HepG2 (cell line): Measurements from ENCODE around the gene MTA1. TPM values are rescaled to one million over a fixed set of nuclear protein-coding genes. Genes with fewer than 3 reads are reported as not detected.

Source experiments
- ATAC-seq: fragments of 200-7000 bp; cut with Tn5 transposase; 3 replicates; pipeline ENCODE4 v1.9.1; 2020; ENCODE audit warnings: mild to moderate bottlenecking, moderate library complexity
- BruUV-seq: library from RNA; stranded (reverse); fragments of 400-500 nt; replicated peaks from 2 replicates; lab custom pipeline; 2021; lab: Mats Ljungman, UMichigan
- CTCF ChIA-PET: fragments of 300-600 bp; formaldehyde crosslinking; extraction: SDS; loops from one replicate; lab custom pipeline; 2021; ENCODE audit warnings: low total read pairs, inconsistent platforms, low intra/inter-chr PET ratio; lab: Yijun Ruan, JAX
- POLR2A ChIA-PET: fragments of 350-600 bp; sonication (Branson Sonifier 250); formaldehyde crosslinking; loops from one replicate; lab custom pipeline; 2020; ENCODE audit warnings: antibody characterized with exemption, inconsistent platforms; lab: Yijun Ruan, JAX
- DNase-seq: peaks from one replicate; pipeline ENCODE4 v3.0.0-alpha.2; 2015; ENCODE audit warnings: low spot score
- FAIRE-seq: peaks from 3 replicates; lab custom pipeline; 2011; peaks lifted over from hg19 to GRCh38; lab: Jason Lieb, UNC
- H2AFZ ChIP-seq: one replicate; pipeline ENCODE4 v1.6.1; 2011; ENCODE audit warnings: low read length, inconsistent platforms
- H3K27ac ChIP-seq: fragments of 300-600 bp; 3 replicates; pipeline ENCODE4 v1.8.0; 2011; ENCODE audit warnings: mixed run types, mild to moderate bottlenecking, mixed read lengths, low read length, inconsistent platforms; ENCODE audit not compliant: insufficient read depth; ENCODE audit errors: extremely low read length
- H3K27me3 ChIP-seq, 2 experiments: fragments of 200-600 bp in 1 of 2; 2 replicates in 1 of 2; 3 replicates in 1 of 2; pipeline versions ENCODE4 v1.6.0 to v1.8.0; 2011; ENCODE audit warnings: low read length in 2 of 2, mild to moderate bottlenecking in 2 of 2, moderate library complexity in 2 of 2, inconsistent platforms in 1 of 2; ENCODE audit not compliant: insufficient read depth in 2 of 2, control insufficient read depth in 1 of 2
- H3K36me3 ChIP-seq, 2 experiments: fragments of 200-600 bp in 1 of 2; replicated peaks in 1 of 2; 2 replicates in 1 of 2; 3 replicates in 1 of 2; pipeline versions ENCODE4 v1.5.1 to v1.8.0; 2011; ENCODE audit warnings: low read length in 2 of 2, inconsistent platforms in 1 of 2; ENCODE audit not compliant: insufficient read depth in 2 of 2, control insufficient read depth in 1 of 2
- H3K4me1 ChIP-seq: 2 replicates; pipeline ENCODE4 v1.5.1; 2012; ENCODE audit warnings: low read length, inconsistent platforms; ENCODE audit not compliant: insufficient read depth
- H3K4me2 ChIP-seq: 2 replicates; pipeline ENCODE4 v1.6.0; 2011; ENCODE audit warnings: low read depth, low read length, inconsistent platforms
- H3K4me3 ChIP-seq, 3 experiments: fragments of 200-600 bp in 1 of 3; sonication (generic), shearing (Covaris generic) in 1 of 3; replicated peaks in 1 of 3; 2 replicates each; pipeline ENCODE4 v1.5.1; 2011 to 2016; ENCODE audit warnings: low read length in 3 of 3, inconsistent platforms in 2 of 3, low read depth in 2 of 3, mild to moderate bottlenecking in 2 of 3, control low read depth in 1 of 3, mixed read lengths in 1 of 3; ENCODE audit not compliant: insufficient read depth in 1 of 3
- H3K79me2 ChIP-seq: one replicate; pipeline ENCODE4 v1.6.1; 2011; ENCODE audit warnings: low read length, inconsistent platforms; ENCODE audit not compliant: insufficient read depth
- H3K9ac ChIP-seq: 2 replicates; pipeline ENCODE4 v1.6.0; 2011; ENCODE audit warnings: mild to moderate bottlenecking, low read depth, low read length, inconsistent platforms; ENCODE audit not compliant: insufficient read depth
- H3K9me3 ChIP-seq: 2 replicates; pipeline ENCODE4 v1.5.1; 2012; ENCODE audit warnings: mild to moderate bottlenecking, low read length
- H4K20me1 ChIP-seq: 2 replicates; pipeline ENCODE4 v1.6.0; 2011; ENCODE audit warnings: inconsistent platforms, mild to moderate bottlenecking, low read length, moderate library complexity; ENCODE audit not compliant: insufficient read depth
- ETV5 ChIP-seq: IDR thresholded peaks from 2 replicates; pipeline ENCODE4 v1.6.1; 2018; ENCODE audit warnings: missing biosample characterization, missing genetic modification reagents, inconsistent platforms, borderline replicate concordance
- RAD51 ChIP-seq: fragments of 450-650 bp; IDR thresholded peaks from 2 replicates; pipeline ENCODE4 v1.6.1; 2016; ENCODE audit warnings: borderline replicate concordance
- SMC3 ChIP-seq: IDR thresholded peaks from 2 replicates; pipeline ENCODE4 v1.6.1; 2011; ENCODE audit warnings: low read length, improper control_type of control experiment
- ZKSCAN1 ChIP-seq: fragments of 150-350 bp; IDR thresholded peaks from 2 replicates; pipeline ENCODE4 v1.6.1; 2014; ENCODE audit warnings: low read length
- ZMYM4 ChIP-seq: sonication (generic); formaldehyde crosslinking; IDR thresholded peaks from 2 replicates; pipeline ENCODE4 v1.8.1; 2023; ENCODE audit warnings: mild to moderate bottlenecking, missing genetic modification reagents
- ZNF619 ChIP-seq: sonication (generic); formaldehyde crosslinking; IDR thresholded peaks from 2 replicates; pipeline ENCODE4 v1.4.0; 2020; ENCODE audit warnings: mild to moderate bottlenecking, missing genetic modification reagents
- ZNF761 ChIP-seq: sonication (generic); formaldehyde crosslinking; conservative IDR thresholded peaks from 2 replicates; pipeline ENCODE4 v1.4.0; 2020; ENCODE audit warnings: mild to moderate bottlenecking, missing genetic modification reagents
- WGBS: methylation state at CpG from one replicate; pipeline ENCODE4 v1.1.6; 2017; ENCODE audit warnings: low lambda C conversion rate; 5-methylcytosine and 5-hydroxymethylcytosine counted together
- in situ Hi-C: cut with HindIII; loops from 2 replicates; pipeline ENCODE4 v1.10.0; 2017; ENCODE audit warnings: low pct_unique_long_range_greater_than_20kb; ENCODE audit not compliant: extremely low pct_ligation_motif_present
- intact Hi-C: fragments of 100-400 bp; cut with micrococcal nuclease; formaldehyde crosslinking; loops from one replicate; pipeline ENCODE4 v1.10.0; 2022; ENCODE audit not compliant: unreplicated experiment
- polyA plus RNA-seq, 8 experiments: library from polyadenylated mRNA; depleted of rRNA in 3 of 8; stranded (reverse) in 7 of 8; unstranded in 1 of 8; fragments of >200 nt; fragmentation: Illumina TruSeq in 4 of 8; extraction: Trizol in 4 of 8; gene quantifications; 2 replicates each; pipeline versions ENCODE4 v1.2.1 to v1.2.3, GENCODE V29; 2011 to 2016; ENCODE audit warnings: low read depth in 4 of 8, missing spikeins in 1 of 8, mixed read lengths in 1 of 8; ENCODE audit not compliant: insufficient read depth in 1 of 8
- total RNA-seq, 5 experiments: library from RNA; depleted of rRNA; stranded (reverse); fragments of >200 nt; fragmentation: Illumina TruSeq; extraction: Trizol; gene quantifications; 2 replicates each; pipeline ENCODE4 v1.2.3, GENCODE V29; 2016; ENCODE audit warnings: low read depth in 1 of 5
- TF ChIP-seq, protein P1 (sequence below): sonication (generic); formaldehyde crosslinking; IDR thresholded peaks from 2 replicates; pipeline ENCODE4 v1.5.0; 2020; ENCODE audit warnings: missing genetic modification reagents, mild to moderate bottlenecking, borderline replicate concordance

The MTA1 gene
- total and polyA plus RNA-seq, 2 of the 13 experiments (the other 11 are each of a cell fraction or from before 2014, with no cell fraction given), result 35.2 to 85.8 TPM

DNA sequence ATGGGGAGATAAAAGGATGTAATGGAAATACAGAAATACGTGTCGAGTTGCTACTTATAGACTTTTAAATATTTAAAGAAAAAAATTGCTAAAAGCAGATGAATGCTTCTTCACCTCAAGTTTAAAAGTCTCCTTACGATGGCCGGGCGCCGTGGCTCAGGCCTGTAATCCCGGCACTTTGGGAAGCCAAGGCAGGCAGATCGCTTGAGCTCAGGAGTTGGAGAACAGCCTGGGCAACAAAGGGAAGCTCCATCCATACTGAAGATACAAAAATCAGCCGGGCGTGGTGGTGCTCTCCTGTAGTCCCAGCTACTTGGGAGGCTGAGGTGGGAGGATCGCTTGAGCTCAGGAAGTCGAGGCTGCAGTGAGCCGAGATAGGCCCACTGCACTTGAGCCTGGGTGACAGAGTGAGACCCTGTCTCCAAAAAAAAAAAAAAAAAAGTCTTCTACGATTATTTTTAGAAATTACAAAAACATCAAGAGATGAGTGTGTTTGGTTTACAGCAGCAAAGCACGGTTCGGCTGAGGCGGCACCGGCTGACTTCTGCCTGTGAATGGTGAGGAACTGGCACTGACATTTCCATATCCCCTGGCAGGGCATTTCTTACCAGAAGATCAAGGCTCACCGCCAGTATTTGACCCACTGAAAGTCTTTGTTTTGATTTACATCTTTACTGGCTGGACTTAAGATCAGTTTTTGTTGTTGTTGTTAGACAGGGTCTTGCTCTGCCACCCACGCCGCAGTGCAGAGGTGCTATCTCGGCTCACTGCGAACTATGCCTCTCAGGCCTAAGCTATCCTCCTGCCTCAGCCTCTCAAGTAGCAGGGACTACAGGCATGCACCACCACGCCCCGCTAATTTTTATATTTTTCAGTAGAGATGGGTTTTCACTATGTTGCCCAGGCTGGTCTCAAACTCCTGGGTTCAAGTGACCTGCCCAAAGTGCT lies 3.9 kb upstream of the MTA1 start:
- Histone ChIP-seq H3K36me3 (no peaks in the 10 kb centered on the region), H3K27ac (no peak overlapping the region), H3K9ac (peak overlapping the region; percentile 63; the same call in 1 of the 2 replicates), H3K4me2 (peak overlapping the region; percentile 72), H4K20me1 (no peaks in the 10 kb centered on the region), H3K9me3 (no peaks in the 10 kb centered on the region), H3K27me3 (peaks cover 0 to 31% of the 10 kb centered on the region in 2 experiments; a peak in 4 of 5 replicates), H3K4me1 (peaks cover 44% of the 10 kb centered on the region), H3K4me3 (peak overlapping the region in 2 of 3 experiments; percentile 57 to 67; a peak in 4 of 6 replicates), H3K79me2 (peaks cover 10% of the 10 kb centered on the region), H2AFZ (no peak overlapping the region)
- DNase-seq, result no peak
- FAIRE-seq, result no peak
- ATAC-seq, result no peak
- WGBS, result 92% methylated on average over 25 of the region's 25 CpGs
- TF ChIP-seq ZKSCAN1, result no peak
- intact Hi-C loops, result no loop called here
- BruUV-seq, result no TSS peak
- ChIA-PET CTCF (no interaction called here), POLR2A (no interaction called here)
- in situ Hi-C loops, result no loop called here

DNA sequence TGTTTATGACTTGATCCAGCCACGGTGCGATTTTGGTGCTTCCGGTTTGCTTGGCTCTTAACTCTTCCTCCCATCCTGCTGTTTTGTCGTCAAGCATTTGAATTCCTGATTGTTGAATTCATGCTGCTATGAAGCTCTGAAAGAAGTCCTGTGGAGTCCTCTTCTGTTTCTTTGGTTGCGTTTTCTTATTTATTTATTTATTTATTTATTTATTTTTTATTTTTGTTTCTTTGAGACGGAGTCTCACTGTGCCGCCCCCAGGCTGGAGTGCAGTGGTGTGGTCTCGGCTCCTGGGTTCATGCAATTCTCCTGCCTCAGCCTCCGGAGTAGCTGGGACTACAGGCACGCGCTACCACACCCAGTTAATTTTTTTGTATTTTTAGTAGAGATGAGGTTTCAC lies 3.0 kb upstream of the MTA1 start:
- FAIRE-seq (no peak), ATAC-seq (no peak)
- no peak overlapping the region for H2AFZ ChIP-seq
- no peak overlapping the region for H3K27ac ChIP-seq
- no peaks in the 10 kb centered on the region for H3K9me3 ChIP-seq
- in situ Hi-C loops, result no loop called here
- CTCF ChIA-PET, result no interaction called here
- H3K4me3 ChIP-seq, result no peak overlapping the region
- peaks cover 20% of the 10 kb centered on the region for H3K79me2 ChIP-seq
- TF ChIP-seq, protein P1, sequence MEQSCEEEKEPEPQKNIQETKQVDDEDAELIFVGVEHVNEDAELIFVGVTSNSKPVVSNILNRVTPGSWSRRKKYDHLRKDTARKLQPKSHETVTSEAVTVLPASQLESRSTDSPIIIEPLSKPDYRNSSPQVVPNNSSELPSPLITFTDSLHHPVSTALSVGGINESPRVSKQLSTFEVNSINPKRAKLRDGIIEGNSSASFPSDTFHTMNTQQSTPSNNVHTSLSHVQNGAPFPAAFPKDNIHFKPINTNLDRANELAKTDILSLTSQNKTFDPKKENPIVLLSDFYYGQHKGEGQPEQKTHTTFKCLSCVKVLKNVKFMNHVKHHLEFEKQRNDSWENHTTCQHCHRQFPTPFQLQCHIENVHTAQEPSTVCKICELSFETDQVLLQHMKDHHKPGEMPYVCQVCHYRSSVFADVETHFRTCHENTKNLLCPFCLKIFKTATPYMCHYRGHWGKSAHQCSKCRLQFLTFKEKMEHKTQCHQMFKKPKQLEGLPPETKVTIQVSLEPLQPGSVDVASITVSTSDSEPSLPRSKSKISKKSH (CRISPR knock-in tag), result no peak
- TF ChIP-seq ETV5 (CRISPR knock-in tag), result no peak
- no peak for TF ChIP-seq ZNF761 (CRISPR knock-in tag)
- TF ChIP-seq SMC3, result no peak
- no peak for TF ChIP-seq RAD51
- TF ChIP-seq ZMYM4, result no peak
- no peak for TF ChIP-seq ZNF619 (CRISPR knock-in tag)
- TF ChIP-seq, all 625 proteins: peak for 0
- Histone ChIP-seq H3K4me1 (peaks cover 46% of the 10 kb centered on the region), H3K9ac (no peak overlapping the region), H3K27me3 (peaks cover 0 to 26% of the 10 kb centered on the region in 2 experiments; a peak in 3 of 5 replicates), H4K20me1 (no peaks in the 10 kb centered on the region), H3K4me2 (no peak overlapping the region), H3K36me3 (no peaks in the 10 kb centered on the region)
- WGBS, result 98% methylated on average over 11 of the region's 11 CpGs
- no TSS peak for BruUV-seq
- DNase-seq, result no peak
- POLR2A ChIA-PET, result interaction anchor here (0.7 kb wide), 1 partner anchor 116 kb away, joined by 4 read pairs; the partner anchor contains the start of gene BRF1
- intact Hi-C loops, result no loop called here
